H1 (cell line): ENCODE data around the gene ZMIZ1. TPM values are rescaled to one million over a fixed set of nuclear protein-coding genes. Genes with fewer than 3 reads are reported as not detected.

Experiments used
- EZH2 ChIP-seq: fragments of 200-600 bp; sonication (generic); IDR thresholded peaks from 2 replicates; pipeline ENCODE4 v1.7.1; 2012; ENCODE audit warnings: low read depth, mild to moderate bottlenecking, moderate library complexity, low read length, inconsistent platforms; ENCODE audit not compliant: severe bottlenecking
- GTF2F1 ChIP-seq: IDR thresholded peaks from 2 replicates; pipeline ENCODE4 v1.6.1; 2012; ENCODE audit warnings: low read depth, low read length, improper control_type of control experiment, borderline replicate concordance
- KDM4A ChIP-seq: IDR thresholded peaks from one replicate; pipeline ENCODE4 v1.7.1; 2012; ENCODE audit warnings: low read depth, mild to moderate bottlenecking, moderate library complexity, low read length, inconsistent platforms; ENCODE audit not compliant: severe bottlenecking
- NANOG ChIP-seq: IDR thresholded peaks from 2 replicates; pipeline ENCODE4 v1.6.1; 2011; ENCODE audit warnings: low read length, low read depth, mild to moderate bottlenecking, inconsistent platforms; ENCODE audit not compliant: insufficient read depth, poor library complexity, severe bottlenecking
- RNF2 ChIP-seq: fragments of 200-900, 300-1000 bp; sonication (generic); IDR thresholded peaks from 2 replicates; pipeline ENCODE4 v1.7.1; 2016; ENCODE audit warnings: borderline replicate concordance, low read depth, mild to moderate bottlenecking, antibody characterized with exemption, low read length; ENCODE audit not compliant: poor library complexity, severe bottlenecking; ENCODE audit errors: missing control alignments
- polyA plus RNA-seq, 7 experiments: library from polyadenylated mRNA; depleted of rRNA in 3 of 7; stranded (reverse) in 5 of 7; unstranded in 2 of 7; fragments of >200 nt in 5 of 7; fragments of 200-250 nt in 2 of 7; gene quantifications; 1 replicate in 5 of 7; 2 replicates in 1 of 7; 4 replicates in 1 of 7; pipeline versions ENCODE4 v1.2.1 to v1.2.3, GENCODE V29; 2011 to 2013; ENCODE audit warnings: missing spikeins in 2 of 7, mixed read lengths in 2 of 7
- total RNA-seq: library from RNA; stranded (reverse); fragmentation: NEBNext Ultra II Directional; extraction: Animal tissue kit (Norgen Biotek cat#: 25700); gene quantifications from 2 replicates; pipeline ENCODE4 v1.2.1, GENCODE V29; 2021
- TF ChIP-seq, protein P1 (sequence below): IDR thresholded peaks from 2 replicates; pipeline ENCODE4 v1.6.1; 2012; ENCODE audit warnings: low read length, inconsistent platforms

Gene ZMIZ1
- total and polyA plus RNA-seq, 2 of the 8 experiments (the other 6 are each of a cell fraction or from before 2014, with no cell fraction given), result 8.1 to 28.0 TPM

DNA sequence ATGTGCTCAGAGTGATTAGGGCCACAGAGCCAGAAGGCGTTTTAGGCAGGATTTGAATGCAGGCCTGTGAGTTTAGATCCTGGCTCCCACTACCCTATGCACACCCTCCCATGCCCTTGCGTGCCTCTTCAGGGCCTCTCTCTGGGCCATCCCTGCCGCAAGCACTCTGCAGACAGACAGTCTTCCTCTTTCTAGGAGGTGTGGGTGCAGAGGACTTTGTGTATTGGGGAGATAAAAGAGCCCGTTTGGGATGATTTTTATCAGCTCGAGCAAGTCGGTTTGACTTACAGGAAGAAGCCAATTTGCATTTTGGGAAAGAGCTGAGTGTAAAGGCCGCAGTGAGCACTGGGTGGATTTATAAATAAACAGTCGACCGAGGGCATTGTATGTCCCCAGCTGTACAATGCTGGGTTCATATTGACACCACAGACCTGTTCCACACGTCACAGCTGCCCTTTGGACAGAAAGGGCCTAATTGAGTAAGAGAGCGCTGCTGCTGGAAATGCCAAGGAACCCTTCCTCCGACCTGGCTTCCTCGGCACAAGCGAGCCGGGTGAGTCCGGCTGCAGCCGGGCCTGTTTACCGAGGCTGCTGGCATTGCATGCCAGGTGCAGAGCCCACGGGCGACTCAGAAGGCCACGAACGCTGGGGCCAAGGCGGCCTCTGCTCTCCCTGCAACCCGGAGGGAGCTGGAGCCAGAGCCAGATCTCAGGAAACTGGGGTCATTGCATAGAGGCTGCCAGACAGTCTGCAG lies 25.1 kb downstream of the ZMIZ1 start (continued):
- TF ChIP-seq KDM4A (no peak), NANOG (no peak), GTF2F1 (no peak), EZH2 (no peak), RNF2 (no peak)
- TF ChIP-seq, protein P1, sequence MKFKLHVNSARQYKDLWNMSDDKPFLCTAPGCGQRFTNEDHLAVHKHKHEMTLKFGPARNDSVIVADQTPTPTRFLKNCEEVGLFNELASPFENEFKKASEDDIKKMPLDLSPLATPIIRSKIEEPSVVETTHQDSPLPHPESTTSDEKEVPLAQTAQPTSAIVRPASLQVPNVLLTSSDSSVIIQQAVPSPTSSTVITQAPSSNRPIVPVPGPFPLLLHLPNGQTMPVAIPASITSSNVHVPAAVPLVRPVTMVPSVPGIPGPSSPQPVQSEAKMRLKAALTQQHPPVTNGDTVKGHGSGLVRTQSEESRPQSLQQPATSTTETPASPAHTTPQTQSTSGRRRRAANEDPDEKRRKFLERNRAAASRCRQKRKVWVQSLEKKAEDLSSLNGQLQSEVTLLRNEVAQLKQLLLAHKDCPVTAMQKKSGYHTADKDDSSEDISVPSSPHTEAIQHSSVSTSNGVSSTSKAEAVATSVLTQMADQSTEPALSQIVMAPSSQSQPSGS, result no peak
